Right lobe of liver (tissue), 6 donors: ENCODE data around the gene LY6G6F. TPM values are rescaled to one million over a fixed set of nuclear protein-coding genes. Genes with fewer than 3 reads are reported as not detected.

Experiments used
- ATAC-seq, 4 donors: fragments of 200-7000 bp; cut with Tn5 transposase; one replicate each; pipeline ENCODE4 v1.9.1; 2020; ENCODE audit warnings: mild to moderate bottlenecking in 4 of 4, moderate library complexity in 4 of 4
- DNase-seq, 3 donors: peaks; one replicate each; pipeline ENCODE4 v3.0.0-alpha.2; 2020
- H3K27ac ChIP-seq, 3 donors: fragments of 200-600 bp; one replicate each; pipeline ENCODE4 v1.8.0; 2022
- H3K27me3 ChIP-seq, 2 donors: fragments of 200-600 bp; one replicate each; pipeline ENCODE4 v1.8.0; 2022
- H3K36me3 ChIP-seq, 4 donors: fragments of 200-600 bp; sonication (generic) in 1 of 4; one replicate each; pipeline versions ENCODE4 v1.5.1 to v1.8.0; 2017 to 2022; ENCODE audit warnings: control low read depth in 1 of 4
- H3K4me1 ChIP-seq, 4 donors: fragments of 200-600 bp; sonication (generic) in 1 of 4; one replicate each; pipeline versions ENCODE4 v1.5.1 to v1.8.0; 2017 to 2022; ENCODE audit warnings: control low read depth in 1 of 4
- H3K4me3 ChIP-seq, 3 donors: fragments of 200-600 bp; one replicate each; pipeline ENCODE4 v1.8.0; 2022
- H3K9me3 ChIP-seq, 4 donors: fragments of 200-600 bp; sonication (generic) in 1 of 4; one replicate each; pipeline versions ENCODE4 v1.5.1 to v1.8.0; 2017 to 2022; ENCODE audit warnings: control low read depth in 1 of 4
- POLR2A ChIP-seq: fragments of 450-650 bp; IDR thresholded peaks from one replicate; pipeline ENCODE4 v1.6.1; 2017; ENCODE audit warnings: antibody characterized with exemption, mild to moderate bottlenecking
- WGBS: methylation state at CpG from one replicate; pipeline ENCODE4 v1.1.6; 2018; ENCODE audit warnings: low coverage, low lambda C conversion rate; ENCODE audit not compliant: insufficient coverage; ENCODE audit errors: missing lambda C conversion rate; 5-methylcytosine and 5-hydroxymethylcytosine counted together
- intact Hi-C, 2 donors: fragments of 100-400 bp; cut with DNase I; formaldehyde crosslinking; loops; one replicate each; pipeline versions ENCODE4 v1.11.2 to v1.14.1; 2022
- total RNA-seq, 6 experiments: library from RNA; depleted of rRNA in 2 of 6; stranded (reverse); fragments of >200 nt in 2 of 6; fragmentation: NEBNext Ultra II Directional in 3 of 6; extraction: Animal tissue kit (Norgen Biotek cat#: 25700) in 3 of 6; gene quantifications; one replicate each; pipeline versions ENCODE4 v1.1.0 to v1.2.4, GENCODE V29; 2016 to 2023
- TF ChIP-seq, protein P1 (sequence below), 4 donors: fragments of 200-600 bp in 3 of 4; fragments of 450-650 bp in 1 of 4; IDR thresholded peaks; one replicate each; pipeline versions ENCODE4 v1.5.1 to v1.8.0; 2016 to 2022; ENCODE audit warnings: antibody characterized with exemption in 4 of 4, mild to moderate bottlenecking in 2 of 4
- donor health status: DM: no; HTN: yes; CAD: no.
- donor health status: DM: no; HTN: no; CAD: no.
- donor health status: DM: no; HTN: no; CAD: no.
- donor health status: DM: no; HTN: yes; CAD: no.
- donor health status: DM: no; HTN: yes; CAD: no.

Gene LY6G6F
- total RNA-seq, 6 experiments from 2014 or later, result not detected

DNA sequence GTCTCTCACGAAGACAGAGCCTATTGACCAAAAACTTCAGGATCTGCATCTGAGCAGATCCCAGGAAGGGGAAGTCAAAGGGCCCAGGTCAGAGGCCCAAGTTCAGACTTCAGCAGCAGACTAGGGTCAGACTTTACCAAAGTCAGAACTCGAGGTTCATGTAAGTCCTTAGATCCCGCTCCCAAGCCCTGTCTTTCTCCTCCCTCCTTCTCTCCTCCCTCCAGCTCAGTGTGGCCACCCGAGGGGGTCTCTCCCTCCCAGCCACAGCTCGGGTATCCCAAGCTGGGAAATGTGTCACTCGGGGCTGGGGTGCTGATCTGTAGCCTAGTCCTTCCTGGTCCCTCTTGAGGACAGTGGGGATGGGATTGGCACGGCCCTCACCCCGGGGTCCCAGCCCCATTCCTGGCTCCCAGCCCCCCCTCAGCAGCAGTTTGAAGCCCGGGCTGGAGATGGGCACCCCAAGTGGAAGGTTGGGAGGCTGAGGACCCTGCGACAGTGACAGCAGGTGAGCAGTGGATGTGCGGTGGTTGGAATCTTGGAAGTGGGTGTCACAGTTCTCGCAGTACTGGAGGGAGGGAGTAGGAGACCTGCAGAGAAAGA lies 44.4 kb upstream of the LY6G6F start:
- no peaks in the 10 kb centered on the region for H3K9me3 ChIP-seq
- H3K27me3 ChIP-seq, result no peaks in the 10 kb centered on the region
- no peak overlapping the region for H3K4me3 ChIP-seq
- H3K27ac ChIP-seq, result no peak overlapping the region
- DNase-seq, result no peak
- TF ChIP-seq, protein P1, sequence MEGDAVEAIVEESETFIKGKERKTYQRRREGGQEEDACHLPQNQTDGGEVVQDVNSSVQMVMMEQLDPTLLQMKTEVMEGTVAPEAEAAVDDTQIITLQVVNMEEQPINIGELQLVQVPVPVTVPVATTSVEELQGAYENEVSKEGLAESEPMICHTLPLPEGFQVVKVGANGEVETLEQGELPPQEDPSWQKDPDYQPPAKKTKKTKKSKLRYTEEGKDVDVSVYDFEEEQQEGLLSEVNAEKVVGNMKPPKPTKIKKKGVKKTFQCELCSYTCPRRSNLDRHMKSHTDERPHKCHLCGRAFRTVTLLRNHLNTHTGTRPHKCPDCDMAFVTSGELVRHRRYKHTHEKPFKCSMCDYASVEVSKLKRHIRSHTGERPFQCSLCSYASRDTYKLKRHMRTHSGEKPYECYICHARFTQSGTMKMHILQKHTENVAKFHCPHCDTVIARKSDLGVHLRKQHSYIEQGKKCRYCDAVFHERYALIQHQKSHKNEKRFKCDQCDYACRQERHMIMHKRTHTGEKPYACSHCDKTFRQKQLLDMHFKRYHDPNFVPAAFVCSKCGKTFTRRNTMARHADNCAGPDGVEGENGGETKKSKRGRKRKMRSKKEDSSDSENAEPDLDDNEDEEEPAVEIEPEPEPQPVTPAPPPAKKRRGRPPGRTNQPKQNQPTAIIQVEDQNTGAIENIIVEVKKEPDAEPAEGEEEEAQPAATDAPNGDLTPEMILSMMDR (IDR thresholded peaks at IDR 0.05), result no peak
- TF ChIP-seq POLR2A, result no peak
- ATAC-seq, result no peak
- peaks cover 1 to 41% (median 14%) of the 10 kb centered on the region in 4 donors for H3K4me1 ChIP-seq
- intact Hi-C loops, result no loop called here
- WGBS, result 81% methylated on average over 10 of the region's 12 CpGs
- peaks cover 0 to 6% (median 3%) of the 10 kb centered on the region in 4 donors for H3K36me3 ChIP-seq

GRCh38 chr6:31663126-31663960 lies 43.3 kb upstream of the LY6G6F start:
- 71% methylated on average over 4 of the region's 9 CpGs for WGBS
- H3K36me3 ChIP-seq, result peaks cover 3 to 15% (median 9%) of the 10 kb centered on the region in 4 donors
- no peaks in the 10 kb centered on the region for H3K27me3 ChIP-seq
- H3K4me3 ChIP-seq, result peak overlapping the region in 2 of 3 donors; percentile 70 to 93
- DNase-seq, result no peak
- H3K9me3 ChIP-seq, result no peaks in the 10 kb centered on the region
- intact Hi-C loops, result no loop called here
- H3K4me1 ChIP-seq, result peaks cover 1 to 29% (median 14%) of the 10 kb centered on the region in 4 donors
- ATAC-seq, result no peak
- TF ChIP-seq POLR2A, result no peak
- TF ChIP-seq, protein P1 (IDR thresholded peaks at IDR 0.05), result no peak
- peak overlapping the region in 1 of 3 donors; percentile 90 for H3K27ac ChIP-seq

DNA sequence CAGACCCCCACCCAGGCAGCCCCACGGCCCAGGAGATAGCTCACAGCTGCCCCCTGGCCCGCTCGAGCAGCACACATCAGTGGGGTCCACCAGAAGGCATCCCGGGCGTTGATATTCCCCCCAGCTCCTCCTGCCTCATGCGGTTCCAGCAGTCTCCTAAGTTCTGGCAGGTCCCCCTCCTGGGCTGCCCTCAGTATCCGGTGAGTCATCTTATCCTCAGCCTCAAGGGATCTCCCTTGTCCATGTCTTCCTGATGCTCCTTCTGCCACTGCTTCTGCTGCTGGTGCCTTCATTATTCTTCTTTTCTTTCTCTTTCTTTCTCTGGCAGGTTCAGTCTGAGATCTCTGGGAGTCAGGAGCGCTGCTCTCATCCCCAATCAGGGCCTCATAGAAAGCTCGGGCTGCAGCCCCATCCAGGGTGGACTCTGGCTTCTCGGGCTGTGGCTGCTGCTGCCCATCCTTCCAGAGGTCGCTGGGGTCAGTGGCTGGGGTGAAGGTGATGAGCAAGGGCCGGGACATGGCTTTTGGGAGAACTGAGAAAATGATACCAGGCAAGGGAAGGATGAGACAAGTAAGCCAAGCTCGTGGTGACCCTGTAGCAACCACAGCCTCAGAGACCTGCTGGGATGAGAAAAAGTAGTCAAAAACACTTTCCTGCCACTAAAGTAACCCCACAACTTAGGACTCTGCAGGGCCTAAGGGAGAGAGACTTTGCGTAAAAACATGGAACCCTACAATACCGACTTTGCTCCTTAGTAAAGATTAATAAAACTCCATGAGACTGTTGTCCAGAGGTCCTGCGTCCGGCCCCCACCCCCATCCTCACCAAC lies 42.5 kb upstream of the LY6G6F start:
- TF ChIP-seq POLR2A, result no peak
- TF ChIP-seq, protein P1 (IDR thresholded peaks at IDR 0.05), result no peak
- Histone ChIP-seq H3K27ac (peak overlapping the region; percentile 83 to 90 (median 86)), H3K36me3 (peaks cover 8 to 23% (median 14%) of the 10 kb centered on the region in 4 donors), H3K4me1 (peaks cover 1 to 22% (median 12%) of the 10 kb centered on the region in 4 donors), H3K4me3 (peak overlapping the region; percentile 70 to 93 (median 87)), H3K27me3 (no peaks in the 10 kb centered on the region), H3K9me3 (no peaks in the 10 kb centered on the region)
- 10% methylated on average over 10 of the region's 17 CpGs for WGBS
- intact Hi-C loops, result no loop called here
- no peak for DNase-seq
- ATAC-seq, result no peak

GRCh38 chr6:31664790-31665500 lies 41.7 kb upstream of the LY6G6F start, which contains the start of gene GPANK1:
Gene GPANK1, minus strand, starts transcription at chr6:31664997. Its CDS starts 519 bp downstream, at chr6:31664478.
- under 1% methylated on average over 24 of the region's 39 CpGs for WGBS
- H3K4me1 ChIP-seq, result peaks cover 1 to 18% (median 8%) of the 10 kb centered on the region in 4 donors
- H3K27me3 ChIP-seq, result no peaks in the 10 kb centered on the region

More at GRCh38 chr6:31664790-31665500, 41.7 kb upstream of the LY6G6F start, which contains the start of gene GPANK1:
- peaks cover 10 to 31% (median 21%) of the 10 kb centered on the region in 4 donors for H3K36me3 ChIP-seq
- TF ChIP-seq, protein P1 (IDR thresholded peaks at IDR 0.05), result no peak
- peak; percentile 54 for TF ChIP-seq POLR2A
- H3K27ac ChIP-seq, result peak within 1 kb of the TSS; percentile 83 to 90 (median 86)
- H3K9me3 ChIP-seq, result no peaks in the 10 kb centered on the region
- ATAC-seq, result peak; percentile 64 to 72 (median 68)
- intact Hi-C loops, result no loop called here
- peak; percentile 88 to 93 (median 93) for DNase-seq
- peak within 1 kb of the TSS; percentile 70 to 93 (median 87) for H3K4me3 ChIP-seq
